ENCODE measurements around the gene PTPRN2.

The PTPRN2 gene

DNA sequence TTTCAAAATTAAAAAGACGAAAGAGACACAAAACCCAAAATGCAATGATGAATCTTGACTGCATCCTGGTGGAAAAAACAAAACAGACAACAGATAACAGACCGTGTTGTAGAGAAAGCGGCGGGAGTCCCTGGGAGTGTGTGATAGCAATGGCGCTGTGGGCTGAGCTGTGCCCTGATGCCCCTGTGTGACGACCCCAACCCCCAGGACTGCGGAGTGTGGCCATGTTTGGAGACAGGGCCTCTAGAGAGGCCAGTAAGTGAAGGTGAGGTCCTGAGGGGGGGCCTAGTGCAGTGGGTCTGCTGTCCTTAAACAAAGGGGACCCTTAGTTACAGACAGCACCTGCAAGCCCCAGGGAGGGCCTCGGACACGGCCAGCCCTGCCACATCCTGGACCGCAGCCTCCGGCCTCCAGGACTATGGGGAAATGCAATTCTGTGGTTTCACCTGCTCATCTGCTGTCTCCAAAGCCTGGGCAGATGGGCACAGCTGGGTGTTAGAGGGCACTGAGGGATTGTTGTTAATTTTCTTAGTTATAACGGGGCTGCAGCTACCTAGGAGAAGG, 973.1 kb downstream of the PTPRN2 start:
- DNase-seq, result no peak

DNA sequence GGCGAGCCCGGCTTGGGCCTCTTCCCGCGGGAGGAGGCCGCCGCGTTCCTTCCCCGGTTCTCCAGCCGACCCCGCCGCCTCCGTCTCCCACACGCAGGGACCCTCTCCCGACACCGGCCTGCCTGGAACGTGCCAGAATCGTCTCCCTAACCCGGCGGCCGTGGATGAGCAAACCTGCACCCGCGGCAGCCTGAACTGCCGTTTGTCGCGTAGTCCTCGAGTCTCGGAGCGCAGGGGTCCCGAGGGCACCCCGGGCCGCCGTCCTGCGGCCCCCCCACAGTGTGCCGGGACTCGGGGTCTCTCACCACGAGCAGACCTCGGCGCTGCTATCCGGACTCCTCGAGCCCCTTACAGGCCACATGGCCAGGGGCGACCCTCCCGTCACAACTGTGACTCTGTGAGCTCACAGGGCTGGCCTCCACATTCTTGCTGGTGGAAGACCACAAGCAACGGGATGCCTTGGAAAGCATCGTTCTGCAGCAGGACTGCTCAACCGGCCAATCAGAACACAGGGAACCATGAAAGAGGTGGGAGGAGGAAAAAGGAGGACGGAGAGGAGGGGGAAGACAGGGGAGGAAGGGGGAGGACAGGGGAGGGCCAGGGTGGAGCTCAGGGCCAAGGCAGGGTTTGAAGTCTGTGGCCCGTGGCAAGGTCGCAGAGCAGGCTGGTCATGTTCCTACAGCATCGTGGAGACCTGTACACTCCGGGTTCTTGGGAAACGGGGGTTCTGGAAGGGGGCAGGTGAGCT, 973.9 kb downstream of the PTPRN2 start:
- peak in 1 of 2 donors; percentile 7 for DNase-seq

- peak; percentile 73 to 75 for DNase-seq
Observed at GRCh38 chr7:157612664-157613561, 974.7 kb downstream of the PTPRN2 start.

DNA sequence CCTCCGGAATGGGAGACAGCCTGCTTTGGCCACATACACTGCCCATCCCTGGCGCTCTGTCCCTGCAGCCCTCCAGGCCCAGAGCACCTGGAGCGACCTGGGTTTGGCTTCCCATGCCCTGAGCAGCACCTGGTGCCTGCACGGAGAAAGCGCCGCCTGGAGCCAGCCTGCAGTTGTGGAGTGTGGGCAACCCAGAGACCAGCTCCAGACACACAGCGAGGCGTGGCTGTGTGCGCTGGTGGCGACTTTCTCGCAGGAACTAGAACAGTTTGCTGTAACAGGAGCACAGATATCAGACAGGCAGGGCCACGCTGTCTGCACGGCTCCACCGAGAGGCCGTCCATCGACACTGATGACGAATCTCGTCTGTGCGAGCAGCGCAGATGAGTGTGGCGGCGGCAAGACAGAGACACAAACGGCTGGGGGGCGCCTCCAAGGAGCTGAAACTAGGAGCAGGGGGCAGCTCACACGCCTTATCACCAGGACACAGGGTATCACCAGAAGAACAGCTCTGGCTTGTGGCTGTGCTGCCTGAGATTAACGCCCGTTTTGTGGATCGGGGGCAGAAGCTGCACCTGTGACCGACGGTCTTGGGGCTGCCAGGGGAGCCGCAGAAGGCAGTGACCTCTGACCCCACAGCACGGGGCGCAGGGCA, 975.5 kb downstream of the PTPRN2 start:
- DNase-seq, result no peak

- no peak for DNase-seq
Observed at GRCh38 chr7:157611341-157611740, 976.3 kb downstream of the PTPRN2 start.

DNA sequence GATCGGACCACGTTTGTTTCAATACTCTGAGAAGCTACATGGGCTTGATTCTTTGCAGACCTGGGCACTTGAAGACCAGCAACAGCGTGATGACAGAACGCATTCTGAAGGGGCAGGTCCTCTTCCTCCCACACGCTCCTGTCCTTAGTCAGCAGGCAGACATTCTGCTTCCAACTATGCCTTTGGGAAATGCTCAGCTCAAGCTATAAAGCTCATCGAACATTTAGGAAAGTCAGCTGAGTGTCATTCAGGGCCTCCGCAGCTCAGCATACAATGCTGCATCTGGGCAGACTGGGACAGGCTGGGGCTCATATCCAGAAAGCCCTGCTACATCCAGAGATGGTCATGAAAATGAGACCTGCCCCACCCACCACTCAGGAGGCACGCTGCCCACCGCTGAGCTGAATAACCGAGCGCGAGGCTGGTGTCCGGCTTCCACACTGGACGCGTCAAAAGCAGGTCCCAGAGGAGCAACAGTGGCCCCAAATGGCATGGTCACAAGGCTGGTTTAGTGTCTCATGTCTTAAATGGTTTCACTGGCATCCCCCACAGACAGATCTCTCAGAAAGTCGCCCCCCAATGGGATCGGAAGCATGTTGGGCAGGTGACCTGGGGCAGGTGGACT, 976.8 kb downstream of the PTPRN2 start:
- no peak for DNase-seq

- no peak for DNase-seq
Observed at GRCh38 chr7:157609932-157610640, 977.5 kb downstream of the PTPRN2 start.

DNA sequence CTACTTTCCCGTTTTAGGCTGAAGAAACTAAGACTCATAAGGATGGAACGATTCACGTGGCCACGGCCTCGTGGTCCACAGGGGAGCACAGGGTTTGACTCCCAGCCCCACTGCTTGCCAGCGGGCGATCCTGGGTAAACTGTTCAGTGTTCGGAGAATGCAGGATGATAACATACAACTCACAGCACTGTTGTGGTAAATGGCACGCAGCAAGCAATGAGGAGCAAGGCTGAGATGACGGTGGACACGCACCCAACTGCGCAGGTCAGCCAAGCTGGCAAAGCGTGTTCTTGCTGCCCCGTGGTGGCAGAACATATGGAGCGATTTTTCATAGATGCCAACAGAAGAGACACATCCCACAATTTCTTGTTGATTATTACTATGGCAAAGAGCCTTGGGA, 978.1 kb downstream of the PTPRN2 start:
- no peak for DNase-seq

GRCh38 chr7:157607218-157607617, 980.4 kb downstream of the PTPRN2 start:
- DNase-seq, result no peak

DNA sequence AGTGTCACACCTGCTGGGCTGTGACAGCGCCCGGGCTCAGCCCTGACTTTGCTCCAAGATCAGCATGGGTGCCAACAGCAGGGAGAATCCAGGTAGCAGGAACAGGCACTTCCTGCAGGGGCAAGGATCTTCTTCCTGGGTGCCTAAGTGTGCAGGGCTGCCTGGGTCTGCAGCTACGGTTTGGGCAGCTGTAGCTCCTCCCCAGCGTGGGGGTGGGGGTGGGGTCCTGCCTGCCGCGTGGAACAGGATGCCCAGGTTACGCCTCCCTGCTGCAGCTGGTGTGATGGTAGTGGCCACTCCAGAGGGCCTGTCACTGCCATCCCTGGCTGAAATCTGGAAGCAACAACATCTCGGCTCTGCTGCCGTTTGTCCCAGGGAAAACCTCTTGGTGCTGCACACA, 981.5 kb downstream of the PTPRN2 start:
- DNase-seq, result no peak

DNA sequence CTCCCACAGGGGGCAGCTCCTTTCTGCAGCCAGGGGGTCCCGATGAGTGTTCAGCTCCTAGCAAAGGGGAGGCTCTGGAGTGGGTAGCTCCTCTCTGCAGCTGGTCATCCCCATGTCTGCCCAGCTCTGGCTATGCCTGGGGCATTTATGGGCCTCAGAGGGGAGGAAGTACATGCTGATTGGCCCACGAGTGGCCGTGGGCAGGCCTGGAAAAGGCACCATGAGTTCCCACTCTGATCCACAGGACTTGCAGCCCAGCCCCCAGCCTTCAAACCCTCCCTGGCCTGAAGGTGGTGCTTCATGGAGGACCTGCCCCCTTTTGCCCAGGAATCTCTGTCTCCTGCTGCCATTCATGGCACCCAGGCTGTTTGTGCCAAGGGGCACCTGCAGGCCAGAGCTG, 982.0 kb downstream of the PTPRN2 start:
- DNase-seq, result no peak

- DNase-seq, result no peak
Observed at GRCh38 chr7:157604661-157605381, 982.8 kb downstream of the PTPRN2 start.

DNA sequence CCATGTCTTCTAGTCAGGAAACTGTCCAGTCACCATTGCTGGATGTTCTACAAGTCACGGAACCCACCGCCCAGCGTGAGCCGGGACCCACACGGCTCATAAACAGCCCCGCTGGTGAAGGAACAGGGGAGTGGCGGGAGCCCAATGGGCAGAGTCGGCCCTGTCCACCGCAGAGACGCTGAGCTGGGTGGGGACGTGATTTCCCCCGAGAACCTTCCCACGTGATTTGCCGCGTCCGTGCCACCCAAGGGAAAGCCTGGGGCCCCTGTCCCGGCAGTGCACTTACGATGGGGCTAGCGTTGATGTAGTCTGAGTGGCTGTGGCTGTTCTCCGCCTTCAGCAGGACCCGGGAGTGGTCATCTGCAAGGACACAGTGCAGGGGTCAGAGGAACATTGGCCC, 983.9 kb downstream of the PTPRN2 start:
- DNase-seq, result no peak

DNA sequence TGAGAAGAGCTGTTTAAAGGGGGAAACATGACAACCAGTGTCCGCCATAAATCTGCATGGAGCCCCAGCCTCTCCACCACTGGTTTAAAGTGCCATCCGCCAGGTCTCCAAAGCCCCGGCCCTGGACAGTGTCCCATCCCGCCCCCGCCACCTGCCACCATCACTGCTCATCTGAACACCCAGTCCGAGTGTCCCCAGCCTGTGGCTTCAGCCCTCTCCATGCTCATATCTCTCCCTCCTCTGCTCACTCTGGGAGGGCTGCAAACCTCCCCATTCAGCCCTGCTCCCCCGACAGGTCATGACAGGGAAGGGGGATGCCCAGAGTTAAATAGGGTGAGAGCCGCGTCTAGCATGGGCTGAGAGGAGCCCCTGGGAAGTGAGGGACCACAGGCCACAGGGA, 984.6 kb downstream of the PTPRN2 start:
- DNase-seq, result no peak

- DNase-seq, result no peak
Observed at GRCh38 chr7:157602581-157602980, 985.0 kb downstream of the PTPRN2 start.

- DNase-seq, result no peak
Observed at GRCh38 chr7:157602156-157602555, 985.5 kb downstream of the PTPRN2 start.

- DNase-seq, result no peak
Observed at GRCh38 chr7:157601530-157601929, 986.1 kb downstream of the PTPRN2 start.

- DNase-seq, result no peak
Observed at GRCh38 chr7:157599491-157599890, 988.1 kb downstream of the PTPRN2 start.

DNA sequence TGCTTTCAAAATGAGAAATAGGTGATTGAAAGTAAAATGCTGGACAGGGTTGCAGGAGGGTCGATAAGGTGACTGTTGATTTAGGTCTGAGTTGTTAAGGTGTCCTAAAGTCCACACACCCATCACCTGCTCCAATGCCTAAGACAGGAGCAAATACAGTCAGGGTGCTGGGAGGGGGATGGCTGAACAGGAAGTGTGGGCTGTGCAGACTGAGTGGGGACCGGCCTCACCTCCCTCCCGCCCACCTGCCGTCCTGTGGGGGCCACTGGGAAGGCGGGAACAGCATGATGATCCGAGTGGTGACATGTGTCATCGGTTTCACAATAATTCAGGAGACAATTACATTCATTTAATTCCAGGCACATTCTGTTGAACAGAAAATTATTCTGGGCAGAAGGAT, 990.1 kb downstream of the PTPRN2 start:
- DNase-seq, result no peak

- DNase-seq, result no peak
Observed at GRCh38 chr7:157596881-157597280, 990.7 kb downstream of the PTPRN2 start.

- DNase-seq, result no peak
Observed at GRCh38 chr7:157596471-157596870, 991.2 kb downstream of the PTPRN2 start.
